Activated CD8-positive, alpha-beta T cell treated with anti-CD3 and anti-CD28 coated beads for 36 hours (primary cell): ENCODE data around the gene CLEC2D. TPM values are rescaled to one million over a fixed set of nuclear protein-coding genes. Genes with fewer than 3 reads are reported as not detected.
A peak's percentile ranks its signal among the peaks of the same experiment; 100 is the strongest.
"Not testable (repeated sequence)": the region's sequence is repeated elsewhere in the genome, so short reads cannot be mapped to it uniquely, and the experiment has no call there.

ENCODE experiments used
- ATAC-seq: fragments of 200-7000 bp; cut with Tn5 transposase; one replicate; pipeline ENCODE4 v1.10.0; 2021; ENCODE audit warnings: mild to moderate bottlenecking, moderate library complexity
- CTCF ChIA-PET: fragments of 350-600 bp; sonication (Branson Sonifier 250); formaldehyde crosslinking; loops from one replicate; lab custom pipeline; 2021; ENCODE audit warnings: antibody characterized with exemption; lab: Charles Lee
- POLR2A ChIA-PET: fragments of 350-600 bp; sonication (Branson Sonifier 250); formaldehyde crosslinking; loops from one replicate; lab custom pipeline; 2021; ENCODE audit warnings: antibody characterized with exemption; lab: Charles Lee
- DNase-seq: peaks from one replicate; pipeline ENCODE4 v3.0.0-alpha.2; 2020
- H3K27ac Mint-ChIP-seq: one replicate; pipeline ENCODE4 v1.8.0; 2021; ENCODE audit warnings: mild to moderate bottlenecking, mixed read lengths
- H3K27me3 Mint-ChIP-seq: one replicate; pipeline ENCODE4 v1.8.0; 2021; ENCODE audit warnings: mixed read lengths
- H3K36me3 Mint-ChIP-seq: one replicate; pipeline ENCODE4 v1.8.0; 2021; ENCODE audit warnings: low read depth, mixed read lengths
- H3K4me1 Mint-ChIP-seq: one replicate; pipeline ENCODE4 v1.8.0; 2021; ENCODE audit warnings: low read depth, mixed read lengths
- H3K4me3 Mint-ChIP-seq: one replicate; pipeline ENCODE4 v1.8.0; 2021; ENCODE audit warnings: mild to moderate bottlenecking, moderate library complexity, mixed read lengths
- H3K9me3 Mint-ChIP-seq: one replicate; pipeline ENCODE4 v1.8.0; 2021; ENCODE audit warnings: mixed read lengths
- CTCF ChIP-seq: fragments of 200-600 bp; IDR thresholded peaks from one replicate; pipeline ENCODE4 v1.8.0; 2022; ENCODE audit warnings: antibody characterized with exemption, mild to moderate bottlenecking
- intact Hi-C: fragments of 100-400 bp; cut with micrococcal nuclease; formaldehyde crosslinking; loops from one replicate; pipeline ENCODE4 v1.10.0; 2022
- total RNA-seq, 2 experiments: library from RNA; stranded (reverse); gene quantifications; one replicate each; pipeline ENCODE4 v1.2.3, GENCODE V29; 2021

CLEC2D gene
- total RNA-seq, 2 experiments from 2014 or later = 240 to 259 TPM

GRCh38 chr12:9673404-9674225 is 4.1 kb downstream of the CLEC2D start:
- DNase-seq = peak; percentile 90
- H3K27me3 Mint-ChIP-seq = no peaks in the 10 kb centered on the region
- H3K36me3 Mint-ChIP-seq = peaks cover 92% of the 10 kb centered on the region
- H3K4me1 Mint-ChIP-seq = peaks cover 35% of the 10 kb centered on the region
- no peak for TF ChIP-seq CTCF
- intact Hi-C loops = loop anchor here (1.0 to 10.0 kb wide), 3 partner anchors 25 to 711 kb away; no protein-coding TSS in a partner anchor
- POLR2A ChIA-PET = interaction anchor here (0.6 to 20.1 kb wide), 20 partner anchors 9 to 884 kb away, joined by 3 to 752 read pairs (median 4); partner anchors contain the start of genes CD69, CLEC2B, CLEC2D and CLECL1
- ATAC-seq = peak; percentile 41
- CTCF ChIA-PET = interaction anchor here (1.1 to 4.9 kb wide), 7 partner anchors 16 to 85 kb away, joined by 3 to 18 read pairs (median 4); no protein-coding TSS in a partner anchor
- H3K9me3 Mint-ChIP-seq = no peaks in the 10 kb centered on the region
- peak overlapping the region; percentile 94 for H3K4me3 Mint-ChIP-seq
- H3K27ac Mint-ChIP-seq = peak overlapping the region; percentile 99

- Mint-ChIP-seq H3K36me3 (peaks cover 94% of the 10 kb centered on the region), H3K4me1 (peaks cover 35% of the 10 kb centered on the region), H3K9me3 (no peaks in the 10 kb centered on the region), H3K27ac (peak overlapping the region; percentile 99), H3K27me3 (no peaks in the 10 kb centered on the region), H3K4me3 (peak overlapping the region; percentile 94)
- CTCF ChIA-PET = interaction anchor here (1.1 to 4.9 kb wide), 6 partner anchors 15 to 84 kb away, joined by 3 to 18 read pairs (median 4); no protein-coding TSS in a partner anchor
- intact Hi-C loops = loop anchor here (5.0 to 10.0 kb wide), 2 partner anchors 68 to 711 kb away; no protein-coding TSS in a partner anchor
- no peak for TF ChIP-seq CTCF
- POLR2A ChIA-PET = interaction anchor here (0.6 to 20.1 kb wide), 19 partner anchors 8 to 884 kb away, joined by 3 to 752 read pairs (median 4); partner anchors contain the start of genes CD69, CLEC2B, CLEC2D and CLECL1
- DNase-seq (peak; percentile 64), ATAC-seq (peak; percentile 25)
Measured at GRCh38 chr12:9674226-9674590, 4.7 kb downstream of the CLEC2D start.

- ATAC-seq, H3K27me3 Mint-ChIP-seq, intact Hi-C loops, DNase-seq: not testable (repeated sequence)
- peaks cover 95% of the 10 kb centered on the region for H3K36me3 Mint-ChIP-seq
- peaks cover 80% of the 10 kb centered on the region for H3K4me1 Mint-ChIP-seq
- H3K27ac Mint-ChIP-seq = peak overlapping the region; percentile 73
- peaks cover 33% of the 10 kb centered on the region for H3K9me3 Mint-ChIP-seq
- POLR2A ChIA-PET = interaction anchor here (0.9 to 18.7 kb wide), 5 partner anchors 8 to 184 kb away, joined by 3 to 738 read pairs (median 5); partner anchors contain the start of gene CLEC2D
- H3K4me3 Mint-ChIP-seq = peak overlapping the region; percentile 55
- CTCF ChIA-PET = interaction anchor here (0.8 to 2.3 kb wide), 4 partner anchors 26 to 68 kb away, joined by 3 to 11 read pairs (median 4); no protein-coding TSS in a partner anchor
Measured at GRCh38 chr12:9682508-9682907, 13.0 kb downstream of the CLEC2D start.

- POLR2A ChIA-PET = interaction anchor here (0.9 to 18.7 kb wide), 4 partner anchors 9 to 24 kb away, joined by 3 to 738 read pairs (median 10); partner anchors contain the start of gene CLEC2D
- intact Hi-C loops, DNase-seq, H3K27me3 Mint-ChIP-seq, ATAC-seq: not testable (repeated sequence)
- peaks cover 80% of the 10 kb centered on the region for H3K4me1 Mint-ChIP-seq
- peaks cover 93% of the 10 kb centered on the region for H3K36me3 Mint-ChIP-seq
- H3K9me3 Mint-ChIP-seq = peaks cover 33% of the 10 kb centered on the region
- H3K27ac Mint-ChIP-seq = peak overlapping the region; percentile 61
- H3K4me3 Mint-ChIP-seq = peak overlapping the region; percentile 55
- CTCF ChIA-PET = interaction anchor here (0.8 to 2.2 kb wide), 2 partner anchors 25 to 60 kb away, joined by 6 to 10 read pairs; no protein-coding TSS in a partner anchor
Measured at GRCh38 chr12:9682949-9683348, 13.4 kb downstream of the CLEC2D start.

- ChIA-PET POLR2A (interaction anchor here (1.0 to 18.7 kb wide), 7 partner anchors 9 to 53 kb away, joined by 3 to 738 read pairs (median 4); partner anchors contain the start of gene CLEC2D), CTCF (interaction anchor here (0.7 to 1.1 kb wide), 2 partner anchors 23 to 51 kb away, joined by 3 to 4 read pairs; no protein-coding TSS in a partner anchor)
- ATAC-seq (peak; percentile 54), DNase-seq (peak; percentile 43)
- intact Hi-C loops, H3K27me3 Mint-ChIP-seq: not testable (repeated sequence)
- Mint-ChIP-seq H3K36me3 (peaks cover 95% of the 10 kb centered on the region), H3K9me3 (peaks cover 29% of the 10 kb centered on the region), H3K4me1 (peaks cover 76% of the 10 kb centered on the region), H3K27ac (peak overlapping the region; percentile 64), H3K4me3 (peak overlapping the region; percentile 49)
Measured at GRCh38 chr12:9685366-9685765, 15.9 kb downstream of the CLEC2D start.

- H3K4me1 Mint-ChIP-seq = peaks cover 72% of the 10 kb centered on the region
- TF ChIP-seq CTCF = no peak
- POLR2A ChIA-PET = interaction anchor here (1.3 to 18.7 kb wide), 5 partner anchors 7 to 53 kb away, joined by 3 to 738 read pairs (median 6); partner anchors contain the start of gene CLEC2D
- peak; percentile 2 for ATAC-seq
- peaks cover 28% of the 10 kb centered on the region for H3K9me3 Mint-ChIP-seq
- CTCF ChIA-PET = interaction anchor here (1.1 kb wide), 1 partner anchor 22 kb away, joined by 4 read pairs; no protein-coding TSS in a partner anchor
- intact Hi-C loops = no loop called here
- H3K27ac Mint-ChIP-seq = peak overlapping the region; percentile 64
- peaks cover 95% of the 10 kb centered on the region for H3K36me3 Mint-ChIP-seq
- no peak for DNase-seq
- no peaks in the 10 kb centered on the region for H3K27me3 Mint-ChIP-seq
- H3K4me3 Mint-ChIP-seq = peak overlapping the region; percentile 49
Measured at GRCh38 chr12:9685915-9686314, 16.4 kb downstream of the CLEC2D start.
